ENCODE measurements around the gene ATP2B3. TPM values are rescaled to one million over a fixed set of nuclear protein-coding genes. Genes with fewer than 3 reads are reported as not detected.

The ATP2B3 gene
- total and polyA plus RNA-seq, 2 experiments from 2014 or later = 0.17 TPM; not detected in 1

- TF ChIP-seq ZNF462 (CRISPR knock-in tag; IDR thresholded peaks at IDR 0.05) = no peak
- TF ChIP-seq EZH2phosphoT487 (IDR thresholded peaks at IDR 0.05; ENCODE audit: unreplicated experiment) = no peak
- TF ChIP-seq EZH2 (IDR thresholded peaks at IDR 0.05; ENCODE audit: low read depth, unreplicated experiment) = no peak
- TF ChIP-seq ETS1 (IDR thresholded peaks at IDR 0.05) = no peak
Observed at GRCh38 chrX:153526801-153527200, 9.4 kb downstream of the ATP2B3 start (continued).

GRCh38 chrX:153527208-153527607 is 9.8 kb downstream of the ATP2B3 start:
- Histone ChIP-seq H3K4me1 (ENCODE audit: insufficient read depth) (no peaks in the 10 kb centered on the region), H3K4me3 (no peak overlapping the region), H3F3A (replicated peaks; ENCODE audit: low read depth) (no peaks in the 10 kb centered on the region), H3K36me3 (ENCODE audit: insufficient read depth) (no peaks in the 10 kb centered on the region), H3K4me2 (no peak overlapping the region), H3K27me3 (ENCODE audit: insufficient read depth) (no peaks in the 10 kb centered on the region), H3K27ac (ENCODE audit: low read depth) (no peak overlapping the region), H3K9me2 (ENCODE audit: insufficient read depth) (no peaks in the 10 kb centered on the region), H4K20me1 (replicated peaks; ENCODE audit: insufficient read depth) (no peaks in the 10 kb centered on the region), H2AFZ (no peak overlapping the region), H3K79me2 (replicated peaks; ENCODE audit: insufficient read depth) (no peaks in the 10 kb centered on the region)
- H3K36me3 Mint-ChIP-seq (ENCODE audit: low read depth) = no peaks in the 10 kb centered on the region
- ATAC-seq = no peak
- no peak overlapping the region for H3K4me3 Mint-ChIP-seq
- no peaks in the 10 kb centered on the region for H3K9me3 Mint-ChIP-seq
- H3K27ac Mint-ChIP-seq = no peak overlapping the region
- no peak for DNase-seq (ENCODE audit: low spot score)
- peaks cover 8% of the 10 kb centered on the region for H3K27me3 Mint-ChIP-seq (ENCODE audit: insufficient read depth, low read depth, poor library complexity)
- no peaks in the 10 kb centered on the region for H3K4me1 Mint-ChIP-seq
- TF ChIP-seq ZNF331 (CRISPR knock-in tag; IDR thresholded peaks at IDR 0.05; ENCODE audit: low read depth) (no peak), JUNB (IDR thresholded peaks at IDR 0.05; ENCODE audit: unreplicated experiment) (no peak), STAT1 (IDR thresholded peaks at IDR 0.05; ENCODE audit: unreplicated experiment) (no peak), ZNF114 (CRISPR knock-in tag; IDR thresholded peaks at IDR 0.05) (no peak), CREB1 (CRISPR knock-in tag; IDR thresholded peaks at IDR 0.05; ENCODE audit: low read depth) (no peak), ETS1 (IDR thresholded peaks at IDR 0.05) (no peak), CTCF (conservative IDR thresholded peaks at IDR 0.05; ENCODE audit: low read depth in 2 of 2) (no peak), REST (IDR thresholded peaks at IDR 0.05; ENCODE audit: unreplicated experiment) (no peak)

Data from GM23338 (cell line).